ENCODE results near the gene SH3TC2. TPM values are rescaled to one million over a fixed set of nuclear protein-coding genes. Genes with fewer than 3 reads are reported as not detected.

The SH3TC2 gene
- total and polyA plus RNA-seq, 10 of the 15 experiments (the other 5 are each of a cell fraction or from before 2014, with no cell fraction given), result not detected

- TF ChIP-seq ZBTB4 (CRISPR knock-in tag; IDR thresholded peaks at IDR 0.05), result no peak
These were observed 35.2 kb downstream of the SH3TC2 start (continued) for GRCh38 chr5:149027636-149028035.

GRCh38 chr5:149024943-149025342 is 37.9 kb downstream of the SH3TC2 start:
- intact Hi-C loops (cut with micrococcal nuclease; ENCODE audit: unreplicated experiment), result no loop called here
- Histone ChIP-seq H3K9ac (ENCODE audit: control insufficient read depth, insufficient read depth, low read length) (no peak overlapping the region), H3K27ac (ENCODE audit: control insufficient read depth, insufficient read depth) (no peak overlapping the region), H3K36me3 (ENCODE audit: control insufficient read depth in 2 of 2, insufficient read depth in 2 of 2, low read length in 1 of 2) (no peaks in the 10 kb centered on the region), H3K4me2 (ENCODE audit: control insufficient read depth, insufficient read depth) (no peak overlapping the region), H3K9me3 (replicated peaks; ENCODE audit: control insufficient read depth, insufficient read depth, low read length) (no peaks in the 10 kb centered on the region), H3K4me3 (no peak overlapping the region), H3K79me2 (ENCODE audit: control insufficient read depth, insufficient read depth, low read length) (no peaks in the 10 kb centered on the region), H4K20me1 (ENCODE audit: control insufficient read depth, insufficient read depth) (no peaks in the 10 kb centered on the region), H2AFZ (ENCODE audit: control insufficient read depth, low read depth, low read length) (no peak overlapping the region), H3K4me1 (ENCODE audit: control insufficient read depth, insufficient read depth, low read length) (no peaks in the 10 kb centered on the region), H3K27me3 (replicated peaks in 1 of 2; ENCODE audit: control insufficient read depth in 2 of 2, insufficient read depth in 2 of 2, low read length in 1 of 2) (peaks cover 2 to 5% of the 10 kb centered on the region in 2 experiments; a peak in 2 of 4 replicates)
- POLR2A ChIA-PET, result no interaction called here
- DNase-seq (ENCODE audit: low read depth, low spot score) (no peak), FAIRE-seq (no peak), ATAC-seq (no peak)
- RAD21 ChIA-PET (ENCODE audit: unreplicated experiment), result no interaction called here
- SMC1A ChIA-PET (ENCODE audit: uncharacterized antibody, unreplicated experiment), result interaction anchor here (1.8 kb wide), 1 partner anchor 292 kb away, joined by 7 read pairs; no protein-coding TSS in a partner anchor
- in situ Hi-C loops (cut with MboI), result loop anchor here (25.0 kb wide), 1 partner anchor 838 kb away; no protein-coding TSS in a partner anchor
- BruUV-seq (replicated peaks), result no TSS peak
- CTCF ChIA-PET, result interaction anchor here (2.0 to 2.3 kb wide), 2 partner anchors 10 to 294 kb away, joined by 4 to 8 read pairs; no protein-coding TSS in a partner anchor
- TF ChIP-seq RAD21 (IDR thresholded peaks at IDR 0.05; ENCODE audit: insufficient read depth, low read depth, low read length), result no peak
- no peak for TF ChIP-seq ZBTB33 (IDR thresholded peaks at IDR 0.05)
- TF ChIP-seq ELK1 (IDR thresholded peaks at IDR 0.05; ENCODE audit: low read depth, low read length), result no peak
- no peak for TF ChIP-seq CUX1 (IDR thresholded peaks at IDR 0.05; ENCODE audit: insufficient replicate concordance, low read depth, low read length)
- no peak for TF ChIP-seq IRF5 (IDR thresholded peaks at IDR 0.05; ENCODE audit: borderline replicate concordance)
- TF ChIP-seq NFYB (IDR thresholded peaks at IDR 0.05; ENCODE audit: insufficient read depth, low read depth, low read length), result no peak
- TF ChIP-seq CHD1 (IDR thresholded peaks at IDR 0.05; ENCODE audit: low read depth, low read length), result no peak

All from GM12878 (cell line).